ENCODE data around the gene CST9L.

CST9L gene

GRCh38 chr20:23585808-23586734 is 17.8 kb upstream of the CST9L start:
- DNase-seq: peak; percentile 37

GRCh38 chr20:23585449-23585807 is 17.1 kb upstream of the CST9L start:
- DNase-seq: peak; percentile 34

GRCh38 chr20:23584434-23585199 is 16.3 kb upstream of the CST9L start:
- DNase-seq: peak; percentile 46

DNA sequence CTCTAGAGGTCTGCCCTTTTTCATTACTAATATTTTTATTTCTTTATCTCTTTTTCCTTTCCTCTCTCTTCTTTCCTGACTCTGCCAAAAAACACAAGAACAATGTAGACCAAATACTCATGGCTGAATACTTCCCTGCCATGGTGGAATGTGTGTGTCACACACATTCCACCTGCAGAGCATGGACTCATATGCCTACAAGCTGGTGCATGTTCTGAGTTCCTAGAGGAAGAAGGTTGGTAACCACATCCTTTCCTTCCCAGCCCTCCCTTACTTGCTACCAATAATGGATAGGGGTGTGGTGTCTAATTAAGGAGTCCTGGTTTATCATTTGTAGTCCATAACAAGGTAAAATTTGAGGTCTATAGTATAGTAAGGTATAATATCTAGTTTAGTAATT is 15.2 kb upstream of the CST9L start:
- DNase-seq: peak; percentile 50

DNA sequence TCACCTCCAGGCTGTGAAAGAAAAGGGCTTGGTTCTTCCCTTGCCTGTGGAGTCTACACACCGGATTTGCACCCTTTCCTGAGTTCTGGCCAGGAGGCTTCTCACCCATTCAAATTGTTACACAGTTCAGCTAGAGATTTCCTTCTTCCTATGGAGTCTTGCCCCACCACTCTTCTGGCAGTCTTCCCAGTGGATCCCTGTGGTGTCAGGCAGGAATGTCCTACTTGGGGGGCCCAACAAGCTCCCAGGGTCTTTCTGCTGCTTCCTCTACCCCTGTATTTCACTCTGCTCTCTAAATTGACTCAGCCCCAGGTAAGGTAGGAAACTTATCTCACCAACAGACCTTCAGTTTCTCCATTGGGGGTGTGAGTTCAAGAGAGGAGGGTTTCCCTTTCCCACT is 14.0 kb upstream of the CST9L start:
- peak; percentile 19 for DNase-seq

GRCh38 chr20:23581833-23582232 is 13.5 kb upstream of the CST9L start:
- DNase-seq: peak; percentile 51

GRCh38 chr20:23574977-23575376 is 6.7 kb upstream of the CST9L start:
- DNase-seq: no peak

DNA sequence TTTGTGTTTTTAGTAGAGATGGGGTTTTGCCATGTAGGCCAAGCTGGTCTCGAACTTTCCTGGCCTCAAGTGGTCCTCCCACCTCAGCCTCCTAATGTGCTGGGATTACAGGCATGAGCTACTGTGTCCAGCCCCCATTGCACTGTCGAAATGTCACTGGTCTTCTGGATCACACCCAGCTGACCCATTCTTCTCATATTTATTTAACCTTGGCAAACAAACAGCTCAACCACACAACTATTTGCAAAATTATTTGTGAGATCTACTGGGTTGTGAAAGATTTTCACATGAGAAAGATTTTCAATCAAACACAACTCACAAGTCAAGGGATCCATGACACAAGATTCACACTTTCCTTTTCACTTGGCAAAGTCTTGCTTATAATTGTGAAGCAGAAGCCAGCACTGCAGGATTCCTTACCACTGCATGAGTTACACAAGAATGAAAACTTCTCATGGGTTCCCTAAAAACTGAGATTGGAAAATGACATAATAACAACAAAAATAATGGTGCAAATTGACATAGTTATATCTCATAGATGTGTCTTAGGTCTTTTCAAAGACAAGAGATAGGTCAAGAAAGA is 2.0 kb upstream of the CST9L start:
- DNase-seq: no peak

DNA sequence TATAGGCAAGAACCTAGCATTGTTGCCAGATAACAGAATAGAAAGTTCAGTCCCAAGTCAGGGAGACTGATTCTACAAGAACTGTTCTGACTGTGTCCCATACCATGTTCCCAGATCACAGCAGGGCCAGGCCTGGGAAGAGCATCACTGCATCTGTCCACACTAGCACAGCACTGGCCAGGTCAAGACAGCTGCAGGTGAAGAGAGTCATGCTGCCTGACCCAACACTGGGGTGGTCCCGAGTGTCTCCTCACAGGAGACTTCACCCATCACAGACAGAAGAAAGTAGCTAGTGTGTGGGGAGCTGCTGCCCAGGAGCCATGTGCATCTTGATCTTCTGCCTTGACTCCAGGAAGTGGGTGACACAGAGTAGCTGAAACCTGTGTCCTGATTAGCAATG is 1.3 kb upstream of the CST9L start:
- peak; percentile 22 for DNase-seq

GRCh38 chr20:23568971-23569330 is 667 bp upstream of the CST9L start:
- peak; percentile 12 for DNase-seq

GRCh38 chr20:23566199-23566932 is 1.9 kb downstream of the CST9L start:
- DNase-seq: peak; percentile 23

- peak; percentile 23 for DNase-seq
These were observed 2.7 kb downstream of the CST9L start for GRCh38 chr20:23565503-23566045.

GRCh38 chr20:23564927-23565326 is 3.4 kb downstream of the CST9L start:
- DNase-seq: peak; percentile 21

DNA sequence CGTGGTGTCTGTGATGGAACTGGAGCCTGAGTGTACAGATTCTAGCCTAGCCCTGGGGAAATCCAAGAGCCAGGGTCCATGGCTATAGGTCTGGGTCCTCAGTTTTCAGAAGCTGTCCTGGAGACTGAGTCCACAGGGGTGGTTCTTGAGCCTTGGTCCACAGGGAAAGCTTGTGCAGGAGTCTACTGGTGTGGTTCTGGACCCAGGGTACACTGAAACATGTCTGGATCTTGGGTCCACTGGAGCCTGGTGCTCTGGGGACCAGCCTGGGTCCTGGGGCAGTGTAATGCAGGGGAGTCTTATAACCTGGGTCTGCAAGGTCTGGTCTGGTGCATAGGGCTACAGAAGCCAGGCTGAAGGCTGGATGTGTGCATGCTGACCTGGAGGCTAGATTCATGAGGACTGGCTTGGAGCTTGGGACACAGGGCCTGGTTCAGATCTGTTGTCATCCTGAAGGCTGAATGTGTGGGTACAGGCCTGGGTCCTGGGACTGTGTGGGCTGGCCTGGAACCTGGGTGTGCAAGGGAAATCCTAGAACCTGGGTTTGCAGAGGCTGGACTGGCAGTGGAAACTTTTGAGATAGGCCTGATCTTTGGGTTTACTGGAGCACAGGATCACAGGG is 5.5 kb downstream of the CST9L start:
- no peak for DNase-seq

DNA sequence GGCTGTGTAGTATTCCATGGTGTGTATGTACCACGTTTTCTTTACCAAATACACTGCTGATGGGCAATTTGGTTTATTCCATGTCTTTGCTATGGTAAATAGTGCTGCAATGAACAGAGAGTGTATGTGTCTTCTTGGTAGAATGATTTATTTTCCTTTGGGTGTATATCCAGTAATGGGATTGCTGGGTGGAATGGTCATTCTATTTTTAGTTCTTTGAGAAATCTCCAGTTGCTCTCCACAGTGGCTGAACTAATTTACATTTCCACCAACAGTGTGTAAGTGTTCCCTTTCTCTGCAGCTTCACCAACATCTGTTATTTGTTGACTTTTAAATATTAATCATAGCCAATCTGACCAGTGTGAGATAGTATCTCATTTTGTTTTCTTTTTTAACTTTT is 13.9 kb downstream of the CST9L start:
- DNase-seq: no peak

DNA sequence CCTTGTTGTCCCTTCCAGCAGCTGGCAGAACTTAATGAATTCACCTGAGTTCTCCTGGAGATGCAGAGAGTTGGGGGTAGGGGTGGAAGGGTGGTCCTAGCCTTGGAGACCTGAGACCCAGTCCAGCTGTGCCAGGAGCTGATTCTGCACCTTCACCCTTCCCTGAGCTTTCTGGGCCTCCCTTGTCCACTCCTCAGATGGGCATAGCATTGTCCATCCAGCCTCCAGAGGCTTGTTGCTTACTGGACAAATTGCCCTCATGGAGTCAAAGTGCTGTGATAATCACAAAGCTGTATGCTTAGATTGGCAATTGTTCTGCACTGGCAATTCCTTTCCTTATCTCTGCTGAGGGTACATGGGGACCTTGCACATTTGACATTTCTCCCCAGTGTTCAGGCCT is 16.5 kb downstream of the CST9L start:
- DNase-seq: no peak

- no peak for DNase-seq
These were observed 16.9 kb downstream of the CST9L start for GRCh38 chr20:23551383-23551782.

DNA sequence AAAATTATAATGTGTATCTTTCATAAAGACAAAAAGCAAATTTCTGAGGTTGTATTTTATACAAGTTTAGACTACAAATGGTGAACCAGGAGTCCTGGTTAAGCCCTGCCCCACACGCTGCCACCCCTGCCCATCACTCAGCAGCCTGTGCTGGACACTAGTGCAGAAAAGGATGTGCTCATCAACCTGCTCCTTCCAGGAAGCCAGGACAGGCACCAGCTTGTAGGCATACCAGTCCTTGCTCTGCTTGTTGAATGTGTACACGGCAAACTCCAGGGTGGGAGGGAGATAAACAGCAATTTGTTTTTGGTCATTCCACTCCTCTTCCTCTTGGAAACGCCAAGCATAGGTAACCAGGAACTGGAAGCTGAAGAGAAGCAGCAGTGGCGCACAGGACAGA is 18.1 kb downstream of the CST9L start:
- no peak for DNase-seq

- no peak for DNase-seq
These were observed 19.9 kb downstream of the CST9L start for GRCh38 chr20:23548408-23548807.

DNA sequence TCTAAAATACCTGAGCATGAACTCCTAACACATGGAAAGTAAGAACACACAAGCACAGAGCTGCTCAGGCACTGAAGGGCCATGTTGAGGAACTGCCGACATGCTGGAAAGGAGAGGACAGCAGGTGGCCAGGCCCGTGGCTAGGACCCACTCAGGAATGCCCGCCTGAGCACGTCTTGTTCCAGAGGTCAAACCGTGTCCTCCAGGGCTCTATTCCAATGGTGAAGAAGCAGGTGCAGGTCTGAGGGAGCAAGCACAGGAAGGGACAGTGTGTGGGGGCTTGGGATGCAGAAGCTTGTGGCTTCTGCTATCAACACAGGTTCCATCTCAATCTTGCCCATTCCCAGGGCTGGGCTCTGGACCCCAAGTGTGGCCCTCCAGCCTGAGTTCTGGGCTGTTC is 20.7 kb downstream of the CST9L start:
- no peak for DNase-seq

- no peak for DNase-seq
These were observed 21.7 kb downstream of the CST9L start for GRCh38 chr20:23546435-23547144.

DNA sequence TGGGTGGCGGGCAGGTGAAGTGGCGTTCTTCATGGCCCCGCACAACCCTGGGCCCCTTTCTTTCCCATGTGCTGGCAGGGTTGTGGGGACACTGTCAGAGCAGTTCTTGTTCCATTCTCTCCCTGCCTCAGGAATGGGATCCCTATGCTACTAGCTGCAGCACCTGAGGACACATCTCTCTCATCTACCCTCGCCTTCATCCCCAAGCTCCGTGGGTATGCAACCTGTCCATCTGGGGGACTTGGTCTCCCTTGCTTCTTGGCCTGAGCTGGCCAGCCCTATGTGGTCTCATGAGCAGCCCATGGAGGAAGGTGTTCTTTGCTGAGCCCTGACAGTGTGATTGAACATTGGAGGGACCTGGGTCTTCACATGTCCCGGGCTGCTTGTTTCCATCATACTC is 24.2 kb downstream of the CST9L start:
- DNase-seq: no peak
